ENCODE measurements around the gene MRPS2. TPM values are rescaled to one million over a fixed set of nuclear protein-coding genes. Genes with fewer than 3 reads are reported as not detected.

Gene MRPS2
- total and polyA plus RNA-seq, 12 donors, result 28.6 to 82.9 (median 47.8) TPM

DNA sequence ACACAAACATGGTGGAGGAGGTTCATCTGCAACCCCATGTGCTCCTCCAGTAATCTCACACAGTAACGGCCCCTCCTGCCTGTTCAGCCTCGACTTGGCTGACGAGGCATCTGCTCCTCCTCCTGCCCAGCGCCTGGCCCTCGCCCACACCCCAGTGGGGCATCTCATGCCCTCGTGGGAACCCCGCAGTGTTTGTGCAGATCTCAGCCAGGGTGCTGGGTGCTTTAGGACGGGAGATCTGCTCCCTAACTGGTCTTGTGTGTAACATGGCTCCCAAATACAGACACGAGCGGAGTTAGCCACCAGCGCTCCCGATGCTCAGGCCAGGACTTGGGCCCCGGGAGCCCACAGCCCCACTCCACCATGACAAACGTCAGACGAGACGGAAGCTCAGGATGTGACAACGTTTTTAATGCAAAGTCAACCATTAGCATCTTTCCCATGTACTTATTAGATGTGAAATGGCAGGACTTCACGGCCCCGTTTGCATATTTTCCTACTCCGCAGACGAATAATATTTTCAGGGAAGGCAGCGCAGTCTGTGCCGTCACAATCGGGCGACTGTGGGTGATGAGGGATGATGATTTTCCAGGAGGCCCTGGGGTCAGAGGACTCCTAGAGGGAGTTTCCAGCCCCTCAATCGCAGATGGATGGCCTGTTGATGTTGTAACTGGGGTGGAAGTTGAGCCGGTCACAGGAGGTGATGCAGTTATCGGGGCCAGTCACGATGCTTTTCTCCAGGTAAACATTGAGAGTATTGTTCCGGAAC lies 5.5 kb upstream of the MRPS2 start:
- TF ChIP-seq CTCF (IDR thresholded peaks at IDR 0.05), result no peak
- H3K36me3 ChIP-seq, result peaks cover 0 to 3% (median 0%) of the 10 kb centered on the region in 9 donors
- H3K9me3 ChIP-seq, result no peaks in the 10 kb centered on the region
- no peaks in the 10 kb centered on the region for H3K27me3 ChIP-seq
- DNase-seq, result no peak
- H3K4me3 ChIP-seq, result no peak overlapping the region
- no peak for ATAC-seq
- intact Hi-C loops (cut with DNase I), result no loop called here
- peaks cover 0 to 12% (median 7%) of the 10 kb centered on the region in 9 donors for H3K4me1 ChIP-seq
- 83% methylated on average over 30 of the region's 30 CpGs for WGBS, 2 donors
- H3K27ac ChIP-seq, result no peak overlapping the region

- Histone ChIP-seq H3K4me3 (peak overlapping the region in 1 of 10 donors; percentile 97), H3K27ac (no peak overlapping the region), H3K36me3 (peaks cover 0 to 19% (median 9%) of the 10 kb centered on the region in 9 donors), H3K27me3 (no peaks in the 10 kb centered on the region), H3K4me1 (peaks cover 11 to 29% (median 23%) of the 10 kb centered on the region in 9 donors), H3K9me3 (no peaks in the 10 kb centered on the region)
- DNase-seq (no peak), ATAC-seq (no peak)
- TF ChIP-seq CTCF (IDR thresholded peaks at IDR 0.05), result no peak
- intact Hi-C loops (cut with DNase I), result no loop called here
- WGBS, 2 donors, result 85 to 88% methylated on average over 15 of the region's 15 CpGs
Observed at GRCh38 chr9:135498381-135499126, 1.9 kb upstream of the MRPS2 start.

- WGBS, 2 donors, result 1 to 2% methylated on average over 58 of the region's 58 CpGs
- no peaks in the 10 kb centered on the region for H3K27me3 ChIP-seq
- intact Hi-C loops (cut with DNase I), result no loop called here
- peak; percentile 82 to 95 (median 92) for ATAC-seq
- peaks cover 0 to 28% (median 10%) of the 10 kb centered on the region in 9 donors for H3K36me3 ChIP-seq
- peak overlapping the region in 9 of 10 donors; percentile 73 to 92 (median 83) for H3K27ac ChIP-seq
- no peak for TF ChIP-seq CTCF (IDR thresholded peaks at IDR 0.05)
- peak; percentile 96 to 98 for DNase-seq
- peak overlapping the region; percentile 83 to 99 (median 94) for H3K4me3 ChIP-seq
- no peaks in the 10 kb centered on the region for H3K9me3 ChIP-seq
- H3K4me1 ChIP-seq, result peaks cover 11 to 30% (median 24%) of the 10 kb centered on the region in 9 donors
Observed at GRCh38 chr9:135499326-135500070, 984 bp upstream of the MRPS2 start.

- DNase-seq (no peak), ATAC-seq (peak in 3 of 8 donors; percentile 11 to 23 (median 13))
- Histone ChIP-seq H3K4me1 (peaks cover 11 to 34% (median 24%) of the 10 kb centered on the region in 9 donors), H3K36me3 (peaks cover 0 to 34% (median 10%) of the 10 kb centered on the region in 9 donors), H3K4me3 (peak overlapping the region; percentile 83 to 99 (median 94)), H3K27me3 (no peaks in the 10 kb centered on the region), H3K27ac (peak overlapping the region in 9 of 10 donors; percentile 73 to 92 (median 83)), H3K9me3 (no peaks in the 10 kb centered on the region)
- no peak for TF ChIP-seq CTCF (IDR thresholded peaks at IDR 0.05)
- 0% methylated on average over 29 of the region's 29 CpGs for WGBS, 2 donors
- intact Hi-C loops (cut with DNase I), result no loop called here
Observed at GRCh38 chr9:135500071-135500524, 384 bp upstream of the MRPS2 start.

Data from heart right ventricle (tissue), 16 donors.